HL-60 (cell line): Measurements from ENCODE around the gene NF1.

ENCODE experiments used
- POLR2AphosphoS5 ChIP-seq: IDR thresholded peaks from 2 replicates; pipeline ENCODE4 v1.6.1; 2012; ENCODE audit warnings: low read depth
- TF ChIP-seq, protein P1 (sequence below): IDR thresholded peaks from one replicate; pipeline ENCODE4 v1.5.1; 2011; ENCODE audit warnings: low read length, control low read depth, inconsistent platforms; ENCODE audit not compliant: insufficient read depth
- TF ChIP-seq, protein P2 (sequence below): IDR thresholded peaks from 2 replicates; pipeline ENCODE4 v1.6.1; 2012; ENCODE audit warnings: low read depth; ENCODE audit not compliant: insufficient replicate concordance

DNA sequence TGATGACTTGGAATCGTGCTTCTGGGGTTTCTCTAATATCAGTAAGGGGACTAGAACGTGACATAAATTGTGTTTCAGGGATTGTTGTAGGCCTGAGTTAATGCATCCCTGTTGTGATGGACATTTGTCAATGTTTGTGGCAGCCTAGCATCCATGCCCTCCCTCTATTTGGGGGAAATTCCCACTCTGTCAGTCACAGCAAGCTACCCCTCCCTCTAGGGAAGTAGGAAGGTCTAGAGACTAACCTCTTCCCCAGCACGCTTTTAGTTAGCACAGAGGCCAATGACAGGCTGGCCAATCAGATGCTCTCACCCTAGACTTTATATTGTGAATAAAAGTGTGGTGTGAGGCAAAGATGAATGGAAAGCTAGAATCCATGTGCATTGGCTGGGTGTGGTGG lies 32.4 kb upstream of the NF1 start:
- TF ChIP-seq, protein P1, sequence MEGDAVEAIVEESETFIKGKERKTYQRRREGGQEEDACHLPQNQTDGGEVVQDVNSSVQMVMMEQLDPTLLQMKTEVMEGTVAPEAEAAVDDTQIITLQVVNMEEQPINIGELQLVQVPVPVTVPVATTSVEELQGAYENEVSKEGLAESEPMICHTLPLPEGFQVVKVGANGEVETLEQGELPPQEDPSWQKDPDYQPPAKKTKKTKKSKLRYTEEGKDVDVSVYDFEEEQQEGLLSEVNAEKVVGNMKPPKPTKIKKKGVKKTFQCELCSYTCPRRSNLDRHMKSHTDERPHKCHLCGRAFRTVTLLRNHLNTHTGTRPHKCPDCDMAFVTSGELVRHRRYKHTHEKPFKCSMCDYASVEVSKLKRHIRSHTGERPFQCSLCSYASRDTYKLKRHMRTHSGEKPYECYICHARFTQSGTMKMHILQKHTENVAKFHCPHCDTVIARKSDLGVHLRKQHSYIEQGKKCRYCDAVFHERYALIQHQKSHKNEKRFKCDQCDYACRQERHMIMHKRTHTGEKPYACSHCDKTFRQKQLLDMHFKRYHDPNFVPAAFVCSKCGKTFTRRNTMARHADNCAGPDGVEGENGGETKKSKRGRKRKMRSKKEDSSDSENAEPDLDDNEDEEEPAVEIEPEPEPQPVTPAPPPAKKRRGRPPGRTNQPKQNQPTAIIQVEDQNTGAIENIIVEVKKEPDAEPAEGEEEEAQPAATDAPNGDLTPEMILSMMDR: no peak
- TF ChIP-seq, protein P2, sequence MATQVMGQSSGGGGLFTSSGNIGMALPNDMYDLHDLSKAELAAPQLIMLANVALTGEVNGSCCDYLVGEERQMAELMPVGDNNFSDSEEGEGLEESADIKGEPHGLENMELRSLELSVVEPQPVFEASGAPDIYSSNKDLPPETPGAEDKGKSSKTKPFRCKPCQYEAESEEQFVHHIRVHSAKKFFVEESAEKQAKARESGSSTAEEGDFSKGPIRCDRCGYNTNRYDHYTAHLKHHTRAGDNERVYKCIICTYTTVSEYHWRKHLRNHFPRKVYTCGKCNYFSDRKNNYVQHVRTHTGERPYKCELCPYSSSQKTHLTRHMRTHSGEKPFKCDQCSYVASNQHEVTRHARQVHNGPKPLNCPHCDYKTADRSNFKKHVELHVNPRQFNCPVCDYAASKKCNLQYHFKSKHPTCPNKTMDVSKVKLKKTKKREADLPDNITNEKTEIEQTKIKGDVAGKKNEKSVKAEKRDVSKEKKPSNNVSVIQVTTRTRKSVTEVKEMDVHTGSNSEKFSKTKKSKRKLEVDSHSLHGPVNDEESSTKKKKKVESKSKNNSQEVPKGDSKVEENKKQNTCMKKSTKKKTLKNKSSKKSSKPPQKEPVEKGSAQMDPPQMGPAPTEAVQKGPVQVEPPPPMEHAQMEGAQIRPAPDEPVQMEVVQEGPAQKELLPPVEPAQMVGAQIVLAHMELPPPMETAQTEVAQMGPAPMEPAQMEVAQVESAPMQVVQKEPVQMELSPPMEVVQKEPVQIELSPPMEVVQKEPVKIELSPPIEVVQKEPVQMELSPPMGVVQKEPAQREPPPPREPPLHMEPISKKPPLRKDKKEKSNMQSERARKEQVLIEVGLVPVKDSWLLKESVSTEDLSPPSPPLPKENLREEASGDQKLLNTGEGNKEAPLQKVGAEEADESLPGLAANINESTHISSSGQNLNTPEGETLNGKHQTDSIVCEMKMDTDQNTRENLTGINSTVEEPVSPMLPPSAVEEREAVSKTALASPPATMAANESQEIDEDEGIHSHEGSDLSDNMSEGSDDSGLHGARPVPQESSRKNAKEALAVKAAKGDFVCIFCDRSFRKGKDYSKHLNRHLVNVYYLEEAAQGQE: no peak
- TF ChIP-seq POLR2AphosphoS5: no peak
